HS-27A (cell line): ENCODE data around the gene VWA3A.

Experiments used
- DNase-seq: peaks from one replicate; pipeline ENCODE4 v3.0.0-alpha.2; 2012; ENCODE audit warnings: low read depth, missing footprints

Gene VWA3A

DNA sequence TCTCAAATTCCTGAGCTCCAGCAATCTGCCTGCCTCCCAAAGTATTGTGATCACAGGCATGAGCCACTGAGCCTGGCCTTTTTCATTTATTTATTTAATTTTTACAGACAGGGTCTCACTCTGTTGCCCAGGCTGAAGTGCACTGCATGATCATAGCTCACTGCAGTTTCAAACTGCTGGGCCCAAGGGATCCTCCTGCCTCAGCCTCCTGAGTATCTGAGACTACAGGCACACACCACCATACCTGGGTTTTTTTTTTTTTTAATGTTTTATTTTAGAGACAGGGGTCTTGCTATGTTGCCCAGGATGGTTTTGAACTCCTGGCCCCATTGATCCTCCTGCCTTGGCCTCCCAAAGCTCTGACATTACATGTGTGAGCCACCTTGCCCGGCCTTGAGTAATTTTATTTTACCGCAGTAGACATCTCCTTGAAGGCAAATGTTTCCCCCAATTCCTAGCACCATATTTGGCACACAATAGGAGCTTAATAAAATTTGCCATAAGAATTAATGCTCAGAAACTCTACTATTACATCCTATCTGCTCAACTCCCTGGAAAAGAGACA, 111.8 kb downstream of the VWA3A start:
- DNase-seq = no peak

DNA sequence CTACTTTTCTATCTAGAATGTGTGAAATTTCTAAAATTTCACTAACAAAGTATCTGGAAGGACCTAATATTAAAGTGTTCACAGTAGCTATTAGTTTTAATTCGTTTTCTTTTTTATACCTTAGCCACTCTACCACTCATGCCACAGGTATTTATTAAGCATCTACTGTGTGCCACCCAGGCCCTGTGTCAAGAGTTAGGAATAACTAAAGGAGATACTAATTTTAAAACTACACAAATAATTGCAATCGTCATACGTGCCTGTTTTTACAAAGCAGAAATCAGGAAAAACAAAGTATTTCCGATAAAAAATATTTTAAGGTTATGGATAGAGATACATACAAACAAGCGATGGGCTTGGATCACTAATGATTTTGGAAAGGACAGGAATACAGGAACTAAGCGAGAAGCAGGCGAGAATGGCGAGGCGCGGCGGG, 113.3 kb downstream of the VWA3A start:
- no peak for DNase-seq

DNA sequence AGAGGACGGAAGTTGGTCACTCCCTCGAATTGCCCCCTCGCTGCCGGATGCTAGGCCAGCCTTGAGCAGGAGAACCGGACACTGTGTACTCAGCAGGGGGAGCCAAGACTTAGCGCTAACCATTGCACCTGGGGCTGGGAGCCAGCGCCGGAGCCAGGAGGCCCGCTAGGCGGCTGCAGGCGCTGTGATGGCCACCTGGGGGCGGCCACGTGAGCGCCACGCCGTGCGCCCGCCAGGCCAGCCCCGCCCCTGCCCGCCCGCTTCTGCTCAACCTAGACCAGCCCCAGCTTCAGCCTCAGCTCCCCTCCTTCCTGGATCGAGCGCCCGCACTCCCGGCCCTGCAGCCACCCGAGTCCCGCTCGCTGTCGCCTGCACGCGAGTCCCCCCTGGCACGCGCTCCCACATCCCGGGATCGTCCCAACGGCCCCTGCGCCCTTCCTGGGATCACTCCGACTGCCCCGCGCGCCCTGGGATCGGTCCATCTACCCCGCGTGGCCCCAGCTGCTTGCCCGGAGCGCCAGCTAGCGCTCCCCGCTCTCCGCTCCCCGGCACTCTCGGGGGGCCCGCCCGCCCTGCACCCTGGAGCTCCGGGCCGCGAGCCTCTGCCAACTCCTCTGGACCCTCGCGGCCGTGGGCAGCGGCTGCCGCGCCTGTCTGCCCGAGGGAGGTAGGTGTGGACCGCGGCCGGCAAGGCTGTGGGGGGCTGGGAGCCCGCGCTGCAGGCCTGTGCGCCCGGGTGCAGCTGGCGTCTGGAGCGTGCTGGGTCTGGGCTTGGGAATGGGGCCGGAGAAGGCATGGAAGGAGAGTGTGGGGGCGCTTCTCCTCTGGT, 113.9 kb downstream of the VWA3A start, which contains the start of gene EEF2K:
TSS of gene EEF2K (plus strand) at position 266 of the 829 bp plus-strand sequence. CDS start 19,452 bp downstream, outside the sequence.
- peak; percentile 90 for DNase-seq
